Measurements from ENCODE around the gene NSMCE1.

The NSMCE1 gene

GRCh38 chr16:27259710-27260109, 8.9 kb downstream of the NSMCE1 start:
- no peak for DNase-seq (ENCODE audit: low spot score)
- TF ChIP-seq CTCF (IDR thresholded peaks at IDR 0.05; ENCODE audit: extremely low read depth, insufficient read depth, missing control alignments), result no peak

DNA sequence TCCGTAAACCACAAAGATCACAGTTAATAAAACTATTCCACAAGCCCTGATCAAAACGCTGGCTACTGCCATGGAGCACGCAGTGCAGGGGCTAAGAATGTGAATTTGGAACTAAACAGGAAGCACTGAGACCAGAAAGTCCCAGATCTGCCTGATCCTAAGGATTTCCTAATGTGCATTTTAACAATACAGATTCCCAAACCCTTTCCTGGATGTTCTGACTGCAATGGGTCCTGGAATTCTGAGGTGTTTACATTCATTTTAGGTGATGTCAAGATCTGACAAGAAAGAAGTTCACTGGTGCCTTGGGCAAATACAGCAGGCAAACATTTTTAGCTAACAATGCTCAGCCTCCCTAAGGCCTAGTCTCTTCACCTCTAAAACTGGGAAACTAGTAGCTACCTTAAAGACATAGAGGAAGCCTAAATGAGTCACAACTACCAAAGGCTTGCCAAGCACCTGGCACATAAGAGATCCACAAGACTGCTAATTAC, 10.3 kb downstream of the NSMCE1 start:
- in situ Hi-C loops (cut with MboI; ENCODE audit: low pct_unique_long_range_greater_than_20kb, low sequenced_read_pairs, unreplicated experiment), result no loop called here
- no peak for TF ChIP-seq CTCF (IDR thresholded peaks at IDR 0.05; ENCODE audit: extremely low read depth, insufficient read depth, missing control alignments)
- no peak for DNase-seq (ENCODE audit: low spot score)

More at GRCh38 chr16:27259710-27260109, 8.9 kb downstream of the NSMCE1 start:
- in situ Hi-C loops (cut with MboI; ENCODE audit: low pct_unique_long_range_greater_than_20kb, low sequenced_read_pairs, unreplicated experiment), result no loop called here

GRCh38 chr16:27257271-27257670, 11.3 kb downstream of the NSMCE1 start:
- DNase-seq (ENCODE audit: low spot score), result no peak
- in situ Hi-C loops (cut with MboI; ENCODE audit: low pct_unique_long_range_greater_than_20kb, low sequenced_read_pairs, unreplicated experiment), result no loop called here
- no peak for TF ChIP-seq CTCF (IDR thresholded peaks at IDR 0.05; ENCODE audit: extremely low read depth, insufficient read depth, missing control alignments)

GRCh38 chr16:27256861-27257260, 11.7 kb downstream of the NSMCE1 start:
- TF ChIP-seq CTCF (IDR thresholded peaks at IDR 0.05; ENCODE audit: extremely low read depth, insufficient read depth, missing control alignments), result no peak
- in situ Hi-C loops (cut with MboI; ENCODE audit: low pct_unique_long_range_greater_than_20kb, low sequenced_read_pairs, unreplicated experiment), result no loop called here

GRCh38 chr16:27254262-27254811, 14.2 kb downstream of the NSMCE1 start:
- in situ Hi-C loops (cut with MboI; ENCODE audit: low pct_unique_long_range_greater_than_20kb, low sequenced_read_pairs, unreplicated experiment), result no loop called here
- TF ChIP-seq CTCF (IDR thresholded peaks at IDR 0.05; ENCODE audit: extremely low read depth, insufficient read depth, missing control alignments), result no peak
- peak; percentile 56 for DNase-seq (ENCODE audit: low spot score)

More at GRCh38 chr16:27256861-27257260, 11.7 kb downstream of the NSMCE1 start:
- no peak for DNase-seq (ENCODE audit: low spot score)

DNA sequence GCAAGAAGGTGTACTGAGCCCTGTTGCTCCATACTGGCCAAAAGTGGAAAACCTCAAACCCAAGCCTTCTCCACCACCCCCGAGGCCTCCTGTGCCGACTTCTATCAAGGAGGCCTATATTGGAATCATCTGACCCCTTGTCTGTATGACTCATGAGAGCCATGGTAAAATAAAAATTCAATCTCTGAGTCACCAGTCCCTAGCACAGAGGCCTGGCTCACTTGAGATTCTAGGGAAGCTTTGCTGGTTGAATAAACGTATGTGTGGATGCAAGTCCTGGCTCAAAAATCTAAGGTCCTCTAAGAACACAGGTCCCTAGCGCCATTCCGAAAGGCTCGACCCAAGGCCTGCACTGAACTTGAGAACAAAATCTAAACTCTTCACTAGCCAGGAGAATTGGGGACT, 15.0 kb downstream of the NSMCE1 start:
- TF ChIP-seq CTCF (IDR thresholded peaks at IDR 0.05; ENCODE audit: extremely low read depth, insufficient read depth, missing control alignments), result no peak
- in situ Hi-C loops (cut with MboI; ENCODE audit: low pct_unique_long_range_greater_than_20kb, low sequenced_read_pairs, unreplicated experiment), result no loop called here
- no peak for DNase-seq (ENCODE audit: low spot score)
